HepG2 (cell line): ENCODE results near the gene HTR1D. TPM values are rescaled to one million over a fixed set of nuclear protein-coding genes. Genes with fewer than 3 reads are reported as not detected.

Source experiments
- BCL6 ChIP-seq: IDR thresholded peaks from 2 replicates; pipeline ENCODE4 v1.6.1; 2016; ENCODE audit warnings: missing genetic modification reagents, missing compliant biosample characterization
- BCLAF1 ChIP-seq: fragments of 450-650 bp; IDR thresholded peaks from 2 replicates; pipeline ENCODE4 v1.6.1; 2017; ENCODE audit warnings: mild to moderate bottlenecking
- CCDC6 ChIP-seq: sonication (generic); formaldehyde crosslinking; IDR thresholded peaks from 2 replicates; pipeline ENCODE4 v1.8.1; 2022; ENCODE audit warnings: mild to moderate bottlenecking, missing genetic modification reagents, moderate library complexity
- LBX2 ChIP-seq: sonication (generic); formaldehyde crosslinking; IDR thresholded peaks from 2 replicates; pipeline ENCODE4 v1.5.0; 2020; ENCODE audit warnings: missing genetic modification reagents, mild to moderate bottlenecking, borderline replicate concordance
- MBNL3 ChIP-seq: fragments of 250-450 bp; sonication (Bioruptor Pico); conservative IDR thresholded peaks from 2 replicates; pipeline ENCODE4 v1.8.0; 2022; ENCODE audit warnings: mild to moderate bottlenecking, inconsistent platforms
- MTERF4 ChIP-seq: sonication (generic); formaldehyde crosslinking; IDR thresholded peaks from 2 replicates; pipeline ENCODE4 v1.8.0; 2023; ENCODE audit warnings: mild to moderate bottlenecking, missing genetic modification reagents
- REST ChIP-seq, 2 experiments: IDR thresholded peaks; 2 replicates each; pipeline ENCODE4 v1.6.1; 2011 to 2012; ENCODE audit warnings: low read length in 2 of 2, borderline replicate concordance in 1 of 2, low read depth in 1 of 2, mild to moderate bottlenecking in 1 of 2, moderate library complexity in 1 of 2
- SATB2 ChIP-seq: sonication (generic); formaldehyde crosslinking; IDR thresholded peaks from 2 replicates; pipeline ENCODE4 v1.5.0; 2020; ENCODE audit warnings: missing genetic modification reagents
- SP1 ChIP-seq, 2 experiments: fragments of 450-650 bp in 1 of 2; sonication (generic) in 1 of 2; formaldehyde crosslinking in 1 of 2; IDR thresholded peaks; 2 replicates each; pipeline versions ENCODE4 v1.4.0 to v1.6.1; 2016 to 2020; ENCODE audit warnings: missing genetic modification reagents in 1 of 2
- ZBTB7B ChIP-seq: sonication (generic); formaldehyde crosslinking; IDR thresholded peaks from 2 replicates; pipeline ENCODE4 v1.4.0; 2020; ENCODE audit warnings: missing genetic modification reagents
- ZFY ChIP-seq: sonication (generic); formaldehyde crosslinking; IDR thresholded peaks from 2 replicates; pipeline ENCODE4 v1.4.0; 2020; ENCODE audit warnings: missing genetic modification reagents
- ZNF280B ChIP-seq: sonication (generic); formaldehyde crosslinking; IDR thresholded peaks from 2 replicates; pipeline ENCODE4 v1.5.0; 2020; ENCODE audit warnings: missing genetic modification reagents, mild to moderate bottlenecking, borderline replicate concordance
- ZNF446 ChIP-seq: sonication (generic); formaldehyde crosslinking; IDR thresholded peaks from 2 replicates; pipeline ENCODE4 v1.5.0; 2020; ENCODE audit warnings: mild to moderate bottlenecking, missing genetic modification reagents
- ZXDC ChIP-seq: sonication (generic); formaldehyde crosslinking; IDR thresholded peaks from 2 replicates; pipeline ENCODE4 v1.5.0; 2020; ENCODE audit warnings: mild to moderate bottlenecking, missing genetic modification reagents
- polyA plus RNA-seq, 8 experiments: library from polyadenylated mRNA; depleted of rRNA in 3 of 8; stranded (reverse) in 7 of 8; unstranded in 1 of 8; fragments of >200 nt; fragmentation: Illumina TruSeq in 4 of 8; extraction: Trizol in 4 of 8; gene quantifications; 2 replicates each; pipeline versions ENCODE4 v1.2.1 to v1.2.3, GENCODE V29; 2011 to 2016; ENCODE audit warnings: low read depth in 4 of 8, missing spikeins in 1 of 8, mixed read lengths in 1 of 8; ENCODE audit not compliant: insufficient read depth in 1 of 8
- total RNA-seq, 5 experiments: library from RNA; depleted of rRNA; stranded (reverse); fragments of >200 nt; fragmentation: Illumina TruSeq; extraction: Trizol; gene quantifications; 2 replicates each; pipeline ENCODE4 v1.2.3, GENCODE V29; 2016; ENCODE audit warnings: low read depth in 1 of 5

The HTR1D gene
- total and polyA plus RNA-seq, 2 of the 13 experiments (the other 11 are each of a cell fraction or from before 2014, with no cell fraction given): 0.04 to 0.07 TPM

GRCh38 chr1:23177438-23178380 is 39.6 kb downstream of the HTR1D start (continued):
- TF ChIP-seq REST (IDR thresholded peaks at IDR 0.05; ENCODE audit: borderline replicate concordance in 1 of 2, low read depth in 1 of 2, low read length in 2 of 2) (no peak), ZBTB7B (CRISPR knock-in tag) (peak; percentile 47; the same call in 1 of the 2 replicates), BCL6 (no peak), LBX2 (CRISPR knock-in tag) (0 out of 2 replicates have a peak, but pooled peaks have one; percentile 75), CCDC6 (CRISPR knock-in tag) (0 out of 2 replicates have a peak, but pooled peaks have one; percentile 37), BCLAF1 (no peak), SP1 (IDR thresholded peaks at IDR 0.05) (no peak), SP1 (CRISPR knock-in tag; IDR thresholded peaks at IDR 0.05) (no peak), ZXDC (CRISPR knock-in tag) (0 out of 2 replicates have a peak, but pooled peaks have one; percentile 28), MBNL3 (no peak), SATB2 (CRISPR knock-in tag) (no peak), ZFY (CRISPR knock-in tag) (peak; percentile 81), MTERF4 (CRISPR knock-in tag) (peak; percentile 83; the same call in 1 of the 2 replicates), ZNF446 (CRISPR knock-in tag) (peak; percentile 74; the same call in 1 of the 2 replicates), ZNF280B (CRISPR knock-in tag) (no peak)
